HG02981 (cell line): ENCODE results near the gene SMKR1.
A peak's percentile ranks its signal among the peaks of the same experiment; 100 is the strongest.
"Not testable (repeated sequence)": the region's sequence is repeated elsewhere in the genome, so short reads cannot be mapped to it uniquely, and the experiment has no call there.

ENCODE experiments used
- ATAC-seq: cut with Tn5 transposase; IDR thresholded peaks from one replicate; pipeline ENCODE4 v1.9.1; 2021; ENCODE audit warnings: mild to moderate bottlenecking, moderate library complexity; ENCODE audit not compliant: unreplicated experiment

The SMKR1 gene

GRCh38 chr7:129481376-129481775, 21.0 kb upstream of the SMKR1 start:
- not testable (repeated sequence) for ATAC-seq

- ATAC-seq = no peak
Measured at GRCh38 chr7:129482781-129483180, 19.6 kb upstream of the SMKR1 start.

GRCh38 chr7:129489491-129489890, 12.8 kb upstream of the SMKR1 start:
- no peak for ATAC-seq

- no peak for ATAC-seq
Measured at GRCh38 chr7:129492391-129492790, 9.9 kb upstream of the SMKR1 start.

GRCh38 chr7:129493555-129493954, 8.8 kb upstream of the SMKR1 start:
- no peak for ATAC-seq

GRCh38 chr7:129494041-129494440, 8.3 kb upstream of the SMKR1 start:
- ATAC-seq = peak; percentile 78

- ATAC-seq = no peak
Measured at GRCh38 chr7:129495987-129496386, 6.3 kb upstream of the SMKR1 start.

- ATAC-seq = no peak
Measured at GRCh38 chr7:129496653-129497052, 5.7 kb upstream of the SMKR1 start.

GRCh38 chr7:129497156-129497555, 5.2 kb upstream of the SMKR1 start:
- ATAC-seq = no peak

- ATAC-seq = no peak
Measured at GRCh38 chr7:129498021-129498420, 4.3 kb upstream of the SMKR1 start.

GRCh38 chr7:129499999-129500398, 2.3 kb upstream of the SMKR1 start:
- ATAC-seq = no peak

- ATAC-seq = peak; percentile 10
Measured at GRCh38 chr7:129502708-129503685, 666 bp downstream of the SMKR1 start.

- ATAC-seq = no peak
Measured at GRCh38 chr7:129503725-129504124, 1.4 kb downstream of the SMKR1 start.

GRCh38 chr7:129512192-129512591, 9.9 kb downstream of the SMKR1 start:
- ATAC-seq = no peak

GRCh38 chr7:129513546-129513945, 11.2 kb downstream of the SMKR1 start:
- ATAC-seq = no peak

GRCh38 chr7:129514683-129515082, 12.4 kb downstream of the SMKR1 start:
- ATAC-seq = no peak

GRCh38 chr7:129515381-129515780, 13.1 kb downstream of the SMKR1 start:
- ATAC-seq = no peak

GRCh38 chr7:129517931-129518330, 15.6 kb downstream of the SMKR1 start:
- ATAC-seq = no peak

- ATAC-seq = no peak
Measured at GRCh38 chr7:129519464-129519863, 17.1 kb downstream of the SMKR1 start.

- ATAC-seq = no peak
Measured at GRCh38 chr7:129522088-129522970, 20.0 kb downstream of the SMKR1 start.

- no peak for ATAC-seq
Measured at GRCh38 chr7:129522971-129523340, 20.6 kb downstream of the SMKR1 start.

GRCh38 chr7:129523924-129524323, 21.6 kb downstream of the SMKR1 start:
- ATAC-seq = no peak
